ENCODE measurements around the gene DPEP2.

DNA sequence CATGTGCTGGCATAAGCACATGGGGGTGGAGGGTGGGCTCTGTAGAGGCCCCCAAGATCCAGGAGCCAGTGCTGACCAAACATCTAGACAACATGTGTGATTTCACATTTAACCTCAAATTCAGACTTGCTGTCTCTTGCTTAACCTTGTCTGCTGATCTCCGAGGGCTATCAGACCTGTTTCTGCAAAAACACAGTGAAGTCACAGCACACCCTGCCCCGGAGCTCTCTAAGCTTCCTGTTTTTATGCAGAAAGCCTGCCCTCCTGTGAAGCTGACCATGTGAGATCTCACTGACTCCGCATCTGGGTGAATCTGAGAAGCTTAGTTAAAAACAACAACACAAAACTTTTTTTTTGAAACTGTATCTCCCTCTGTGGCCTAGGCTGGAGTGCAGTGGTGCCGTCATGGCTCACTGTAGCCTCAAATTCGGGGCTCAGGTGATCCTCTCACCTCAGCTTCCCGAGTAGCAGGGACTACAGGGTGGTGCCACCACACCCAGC, 6.6 kb upstream of the DPEP2 start:
- no peak for TF ChIP-seq POLR2A (IDR thresholded peaks at IDR 0.05)
- TF ChIP-seq, protein P1, sequence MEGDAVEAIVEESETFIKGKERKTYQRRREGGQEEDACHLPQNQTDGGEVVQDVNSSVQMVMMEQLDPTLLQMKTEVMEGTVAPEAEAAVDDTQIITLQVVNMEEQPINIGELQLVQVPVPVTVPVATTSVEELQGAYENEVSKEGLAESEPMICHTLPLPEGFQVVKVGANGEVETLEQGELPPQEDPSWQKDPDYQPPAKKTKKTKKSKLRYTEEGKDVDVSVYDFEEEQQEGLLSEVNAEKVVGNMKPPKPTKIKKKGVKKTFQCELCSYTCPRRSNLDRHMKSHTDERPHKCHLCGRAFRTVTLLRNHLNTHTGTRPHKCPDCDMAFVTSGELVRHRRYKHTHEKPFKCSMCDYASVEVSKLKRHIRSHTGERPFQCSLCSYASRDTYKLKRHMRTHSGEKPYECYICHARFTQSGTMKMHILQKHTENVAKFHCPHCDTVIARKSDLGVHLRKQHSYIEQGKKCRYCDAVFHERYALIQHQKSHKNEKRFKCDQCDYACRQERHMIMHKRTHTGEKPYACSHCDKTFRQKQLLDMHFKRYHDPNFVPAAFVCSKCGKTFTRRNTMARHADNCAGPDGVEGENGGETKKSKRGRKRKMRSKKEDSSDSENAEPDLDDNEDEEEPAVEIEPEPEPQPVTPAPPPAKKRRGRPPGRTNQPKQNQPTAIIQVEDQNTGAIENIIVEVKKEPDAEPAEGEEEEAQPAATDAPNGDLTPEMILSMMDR (IDR thresholded peaks at IDR 0.05) = no peak
